ENCODE measurements around the gene CHST5. TPM values are rescaled to one million over a fixed set of nuclear protein-coding genes. Genes with fewer than 3 reads are reported as not detected.

Gene CHST5
- total and polyA plus RNA-seq, 2 donors (not counting 3 experiments of a cell fraction or from before 2014, with no cell fraction given): 0.23 to 0.29 TPM

DNA sequence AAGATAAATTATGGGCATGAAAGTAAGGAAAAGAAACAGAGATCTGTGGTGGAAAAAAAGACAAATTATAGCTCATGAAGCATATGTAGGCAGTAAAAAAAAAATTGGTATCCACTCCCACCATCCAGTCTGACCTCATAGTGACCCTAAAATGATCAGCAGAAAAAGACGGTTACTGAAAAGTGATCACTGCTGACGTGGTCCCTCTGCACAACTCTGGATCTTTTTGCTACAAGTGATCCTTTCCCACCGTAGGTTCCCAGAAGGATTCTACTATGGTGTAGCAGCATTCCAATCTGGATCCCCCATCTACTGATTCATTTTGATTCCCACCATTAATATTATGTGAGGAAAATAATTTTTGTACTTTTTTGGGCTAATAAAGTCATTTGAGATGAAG lies 29.8 kb downstream of the CHST5 start:
- Histone ChIP-seq H3K9me3 (replicated peaks; ENCODE audit: control insufficient read depth, insufficient read depth, low read length) (no peaks in the 10 kb centered on the region), H3K4me2 (ENCODE audit: insufficient read depth, low read length) (no peak overlapping the region), H4K20me1 (replicated peaks; ENCODE audit: control insufficient read depth, extremely low read depth, insufficient read depth, low read length) (no peaks in the 10 kb centered on the region), H2AFZ (ENCODE audit: low read depth, low read length) (no peak overlapping the region), H3K36me3 (ENCODE audit: control insufficient read depth in 2 of 2, extremely low read depth in 1 of 2, insufficient read depth in 2 of 2, low read length in 2 of 2) (no peaks in the 10 kb centered on the region), H3K27ac (ENCODE audit: insufficient read depth, low read depth, low read length) (no peak overlapping the region), H3K79me2 (ENCODE audit: control insufficient read depth, insufficient read depth, low read length) (no peaks in the 10 kb centered on the region), H3K27me3 (ENCODE audit: control insufficient read depth in 2 of 2, insufficient read depth in 2 of 2, low read length in 2 of 2) (no peaks in the 10 kb centered on the region), H3K9me1 (replicated peaks; ENCODE audit: control insufficient read depth, extremely low read depth, insufficient read depth, low read length) (no peaks in the 10 kb centered on the region), H3K4me3 (replicated peaks in 1 of 3; ENCODE audit: insufficient read depth in 1 of 3, low read depth in 1 of 3, low read length in 3 of 3) (no peak overlapping the region), H3K4me1 (ENCODE audit: control insufficient read depth, extremely low read depth, insufficient read depth, low read length) (peaks cover 6% of the 10 kb centered on the region), H3K9ac (replicated peaks; ENCODE audit: extremely low read depth, insufficient read depth, low read length) (no peak overlapping the region)
- intact Hi-C loops (cut with micrococcal nuclease): no loop called here
- FAIRE-seq (no peak), DNase-seq (ENCODE audit: low read depth, low spot score) (no peak)
- no TSS peak for BruUV-seq (replicated peaks)
- TF ChIP-seq EZH2 (IDR thresholded peaks at IDR 0.05; ENCODE audit: borderline replicate concordance, low read depth, low read length, severe bottlenecking) (no peak), POLR2AphosphoS5 (IDR thresholded peaks at IDR 0.05; ENCODE audit: insufficient read depth, low read depth, low read length) (no peak), MAX (IDR thresholded peaks at IDR 0.05; ENCODE audit: insufficient read depth, insufficient read length) (no peak), CTCF (IDR thresholded peaks at IDR 0.05; ENCODE audit: extremely low read depth in 1 of 2, insufficient read depth in 1 of 2, low read depth in 1 of 2, low read length in 2 of 2) (no peak), FOS (IDR thresholded peaks at IDR 0.05; ENCODE audit: borderline replicate concordance, insufficient read depth, low read length) (no peak), POLR2A (IDR thresholded peaks at IDR 0.05; ENCODE audit: low read depth, low read length) (no peak)
- dilution Hi-C loops (cut with MboI; ENCODE audit: extremely low pct_ligation_motif_present, low sequenced_read_pairs): no loop called here
- CTCF ChIA-PET: interaction anchor here (3.4 kb wide), 1 partner anchor 11 kb away, joined by 16 read pairs; no protein-coding TSS in a partner anchor
- POLR2A ChIA-PET: no interaction called here
